Left lung (tissue), 10 donors: ENCODE results near the gene ATP6V1B1. TPM values are rescaled to one million over a fixed set of nuclear protein-coding genes. Genes with fewer than 3 reads are reported as not detected.

ENCODE experiments used
- ATAC-seq: fragments of 200-7000 bp; cut with Tn5 transposase; one replicate; pipeline ENCODE4 v1.9.1; 2020; ENCODE audit warnings: moderate library complexity
- DNase-seq, 4 donors: peaks; one replicate each; pipeline ENCODE4 v3.0.0-alpha.2; 2013 to 2020
- H3K27ac ChIP-seq, 2 donors: fragments of 200-600 bp; sonication (generic) in 1 of 2; one replicate each; pipeline versions ENCODE4 v1.5.0 to v1.8.0; 2020 to 2021
- H3K27me3 ChIP-seq, 2 donors: fragments of 200-600 bp; sonication (generic) in 1 of 2; one replicate each; pipeline versions ENCODE4 v1.5.0 to v1.8.0; 2020 to 2021
- H3K36me3 ChIP-seq, 2 donors: fragments of 200-600 bp; sonication (generic) in 1 of 2; one replicate each; pipeline versions ENCODE4 v1.5.0 to v1.8.0; 2020 to 2021
- H3K4me1 ChIP-seq, 2 donors: fragments of 200-600 bp; one replicate each; pipeline ENCODE4 v1.8.0; 2021
- H3K4me3 ChIP-seq, 2 donors: fragments of 200-600 bp; sonication (generic) in 1 of 2; one replicate each; pipeline versions ENCODE4 v1.5.0 to v1.8.0; 2020 to 2021; ENCODE audit warnings: mild to moderate bottlenecking in 1 of 2
- H3K9me3 ChIP-seq, 2 donors: fragments of 200-600 bp; sonication (generic) in 1 of 2; one replicate each; pipeline versions ENCODE4 v1.5.0 to v1.8.0; 2020 to 2021
- intact Hi-C, 2 donors: fragments of 100-400 bp; cut with DNase I; formaldehyde crosslinking; loops; one replicate each; pipeline versions ENCODE4 v1.11.2 to v1.14.2; 2022
- polyA plus RNA-seq, 6 donors: library from polyadenylated mRNA; unstranded; fragments of 120-200 nt; gene quantifications; one replicate each; pipeline ENCODE4 v1.2.1, GENCODE V29; 2013; ENCODE audit not compliant: insufficient read length in 6 of 6
- total RNA-seq, 2 donors: library from RNA; stranded (reverse); fragmentation: NEBNext Ultra II Directional; extraction: Animal tissue kit (Norgen Biotek cat#: 25700); gene quantifications; one replicate each; pipeline ENCODE4 v1.2.1, GENCODE V29; 2021
- TF ChIP-seq, protein P1 (sequence below), 2 donors: fragments of 200-600 bp; sonication (generic) in 1 of 2; IDR thresholded peaks; one replicate each; pipeline versions ENCODE4 v1.5.0 to v1.8.0; 2021; ENCODE audit warnings: antibody characterized with exemption in 2 of 2
- donor health status: DM: no; HTN: yes; CAD: no.
- donor health status: DM: no; HTN: no; CAD: no.

ATP6V1B1 gene
- total and polyA plus RNA-seq, 8 donors, result 0.76 to 5.5 (median 4.7) TPM

DNA sequence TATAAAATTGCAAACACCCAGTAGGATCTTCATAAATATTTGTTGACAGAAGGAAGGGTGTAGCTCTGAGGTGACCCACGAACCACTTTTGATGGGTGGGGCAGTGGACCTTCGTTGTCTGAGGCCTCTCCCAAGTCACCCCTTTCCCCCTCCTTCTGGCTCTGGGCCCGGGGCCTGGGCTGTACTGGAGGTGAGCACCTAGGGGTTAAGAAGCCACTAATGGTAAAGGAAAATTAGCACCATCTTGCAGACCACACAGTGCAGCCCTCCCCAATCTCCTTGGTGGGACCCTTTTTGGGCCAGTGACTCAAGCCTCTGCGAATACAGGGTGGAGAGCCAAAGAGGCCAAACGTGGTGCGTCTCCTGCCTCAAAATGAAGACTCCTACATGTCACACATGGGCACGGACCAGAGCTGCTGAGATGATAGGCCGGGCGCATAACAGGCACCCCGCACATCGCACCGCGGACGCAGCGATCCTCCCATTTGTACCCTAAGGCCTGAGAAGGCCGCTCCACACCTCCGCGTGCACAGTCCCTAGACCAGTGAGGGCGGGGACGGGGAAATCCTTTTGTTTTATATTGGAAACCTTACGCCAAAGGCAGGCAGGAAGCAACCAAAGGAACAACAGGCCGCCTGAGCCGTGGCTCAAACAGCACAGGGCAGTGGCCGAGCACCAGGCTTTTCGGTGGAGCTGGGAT is 31.9 kb upstream of the ATP6V1B1 start:
- intact Hi-C loops, result no loop called here
- ATAC-seq (no peak), DNase-seq (no peak)
- Histone ChIP-seq H3K4me1 (peaks cover 7 to 47% of the 10 kb centered on the region in 2 donors), H3K27ac (no peak overlapping the region), H3K9me3 (no peaks in the 10 kb centered on the region), H3K36me3 (no peaks in the 10 kb centered on the region), H3K27me3 (peaks cover 86 to 100% of the 10 kb centered on the region in 2 donors), H3K4me3 (no peak overlapping the region)
- TF ChIP-seq, protein P1, sequence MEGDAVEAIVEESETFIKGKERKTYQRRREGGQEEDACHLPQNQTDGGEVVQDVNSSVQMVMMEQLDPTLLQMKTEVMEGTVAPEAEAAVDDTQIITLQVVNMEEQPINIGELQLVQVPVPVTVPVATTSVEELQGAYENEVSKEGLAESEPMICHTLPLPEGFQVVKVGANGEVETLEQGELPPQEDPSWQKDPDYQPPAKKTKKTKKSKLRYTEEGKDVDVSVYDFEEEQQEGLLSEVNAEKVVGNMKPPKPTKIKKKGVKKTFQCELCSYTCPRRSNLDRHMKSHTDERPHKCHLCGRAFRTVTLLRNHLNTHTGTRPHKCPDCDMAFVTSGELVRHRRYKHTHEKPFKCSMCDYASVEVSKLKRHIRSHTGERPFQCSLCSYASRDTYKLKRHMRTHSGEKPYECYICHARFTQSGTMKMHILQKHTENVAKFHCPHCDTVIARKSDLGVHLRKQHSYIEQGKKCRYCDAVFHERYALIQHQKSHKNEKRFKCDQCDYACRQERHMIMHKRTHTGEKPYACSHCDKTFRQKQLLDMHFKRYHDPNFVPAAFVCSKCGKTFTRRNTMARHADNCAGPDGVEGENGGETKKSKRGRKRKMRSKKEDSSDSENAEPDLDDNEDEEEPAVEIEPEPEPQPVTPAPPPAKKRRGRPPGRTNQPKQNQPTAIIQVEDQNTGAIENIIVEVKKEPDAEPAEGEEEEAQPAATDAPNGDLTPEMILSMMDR (IDR thresholded peaks at IDR 0.05), result no peak

- Histone ChIP-seq H3K4me1 (peaks cover 7 to 43% of the 10 kb centered on the region in 2 donors), H3K36me3 (no peaks in the 10 kb centered on the region), H3K27me3 (peaks cover 86 to 100% of the 10 kb centered on the region in 2 donors), H3K27ac (no peak overlapping the region), H3K4me3 (no peak overlapping the region), H3K9me3 (no peaks in the 10 kb centered on the region)
- intact Hi-C loops, result no loop called here
- TF ChIP-seq, protein P1 (IDR thresholded peaks at IDR 0.05), result no peak
- ATAC-seq, result no peak
- DNase-seq, result no peak
These were observed 31.1 kb upstream of the ATP6V1B1 start for GRCh38 chr2:70904371-70905216.

GRCh38 chr2:70905443-70906421 is 30.0 kb upstream of the ATP6V1B1 start:
- Histone ChIP-seq H3K36me3 (no peaks in the 10 kb centered on the region), H3K4me1 (peaks cover 5 to 32% of the 10 kb centered on the region in 2 donors), H3K27me3 (peaks cover 85 to 100% of the 10 kb centered on the region in 2 donors), H3K27ac (no peak overlapping the region), H3K4me3 (no peak overlapping the region), H3K9me3 (no peaks in the 10 kb centered on the region)
- ATAC-seq, result no peak
- intact Hi-C loops, result no loop called here
- TF ChIP-seq, protein P1 (IDR thresholded peaks at IDR 0.05), result no peak
- no peak for DNase-seq

DNA sequence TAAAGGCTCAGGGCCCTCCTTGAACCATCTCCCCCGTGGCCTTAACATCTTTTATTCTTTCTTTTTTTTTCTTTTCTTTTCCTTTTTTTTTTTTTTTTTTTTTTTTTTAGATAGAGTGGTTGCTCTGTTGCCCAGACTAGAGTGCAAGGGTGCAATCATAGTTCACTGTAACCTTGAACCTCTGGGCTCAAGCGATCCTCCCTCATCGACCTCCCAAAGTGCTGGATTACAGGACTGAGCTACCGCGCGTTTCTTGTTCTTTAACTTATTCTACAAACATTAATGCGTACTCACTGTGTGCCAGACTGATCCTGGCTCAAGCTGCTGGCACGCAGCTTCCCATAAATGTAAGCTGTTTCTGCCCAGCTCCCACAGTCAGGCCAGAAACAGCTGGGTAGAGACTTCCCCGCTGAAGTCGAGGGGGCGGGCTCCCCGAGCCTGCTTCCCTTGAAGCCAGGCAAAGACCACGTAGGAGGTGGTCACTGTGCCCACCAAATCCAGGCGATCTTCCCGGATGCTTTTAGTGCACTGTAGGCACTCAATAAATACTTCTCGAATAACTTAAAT is 29.2 kb upstream of the ATP6V1B1 start:
- Histone ChIP-seq H3K9me3 (no peaks in the 10 kb centered on the region), H3K27me3 (peaks cover 80 to 100% of the 10 kb centered on the region in 2 donors), H3K36me3 (no peaks in the 10 kb centered on the region), H3K4me1 (peaks cover 0 to 24% of the 10 kb centered on the region in 2 donors), H3K27ac (no peak overlapping the region), H3K4me3 (no peak overlapping the region)
- intact Hi-C loops, result no loop called here
- ATAC-seq (no peak), DNase-seq (no peak)
- TF ChIP-seq, protein P1 (IDR thresholded peaks at IDR 0.05), result no peak
